ENCODE measurements around the gene HSPH1.

The HSPH1 gene

DNA sequence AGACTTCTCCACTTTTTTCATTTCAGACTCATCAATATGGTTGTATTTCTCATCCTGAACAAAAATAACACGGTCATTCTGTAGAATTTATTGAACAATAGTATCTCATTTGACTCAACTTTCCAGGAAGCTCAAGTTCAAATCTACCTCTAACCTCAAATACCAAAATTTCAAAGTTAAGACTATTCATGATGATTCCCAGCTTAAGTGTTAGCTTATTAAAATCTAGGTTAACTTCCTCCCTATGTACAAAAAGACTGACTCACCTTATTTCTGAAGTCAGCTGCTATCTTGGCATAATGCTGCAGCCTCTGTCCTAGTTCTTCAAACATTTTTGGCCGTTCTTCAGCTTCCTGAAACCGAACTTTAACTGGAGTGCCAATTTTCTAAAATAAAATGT lies 23.2 kb downstream of the HSPH1 start:
- no peaks in the 10 kb centered on the region for H3K4me1 ChIP-seq (ENCODE audit: insufficient read depth, poor library complexity, severe bottlenecking)
- H3K36me3 ChIP-seq (ENCODE audit: low read depth): peaks cover 76% of the 10 kb centered on the region
- no peak for DNase-seq (ENCODE audit: low spot score)
- no peak overlapping the region for H3K27ac ChIP-seq (ENCODE audit: poor library complexity, severe bottlenecking)
- no peaks in the 10 kb centered on the region for H3K9me3 ChIP-seq (ENCODE audit: severe bottlenecking)
- no peak overlapping the region for H3K4me3 ChIP-seq (ENCODE audit: severe bottlenecking)
- no peak for ATAC-seq (ENCODE audit: low read depth)
- TF ChIP-seq, protein P1, sequence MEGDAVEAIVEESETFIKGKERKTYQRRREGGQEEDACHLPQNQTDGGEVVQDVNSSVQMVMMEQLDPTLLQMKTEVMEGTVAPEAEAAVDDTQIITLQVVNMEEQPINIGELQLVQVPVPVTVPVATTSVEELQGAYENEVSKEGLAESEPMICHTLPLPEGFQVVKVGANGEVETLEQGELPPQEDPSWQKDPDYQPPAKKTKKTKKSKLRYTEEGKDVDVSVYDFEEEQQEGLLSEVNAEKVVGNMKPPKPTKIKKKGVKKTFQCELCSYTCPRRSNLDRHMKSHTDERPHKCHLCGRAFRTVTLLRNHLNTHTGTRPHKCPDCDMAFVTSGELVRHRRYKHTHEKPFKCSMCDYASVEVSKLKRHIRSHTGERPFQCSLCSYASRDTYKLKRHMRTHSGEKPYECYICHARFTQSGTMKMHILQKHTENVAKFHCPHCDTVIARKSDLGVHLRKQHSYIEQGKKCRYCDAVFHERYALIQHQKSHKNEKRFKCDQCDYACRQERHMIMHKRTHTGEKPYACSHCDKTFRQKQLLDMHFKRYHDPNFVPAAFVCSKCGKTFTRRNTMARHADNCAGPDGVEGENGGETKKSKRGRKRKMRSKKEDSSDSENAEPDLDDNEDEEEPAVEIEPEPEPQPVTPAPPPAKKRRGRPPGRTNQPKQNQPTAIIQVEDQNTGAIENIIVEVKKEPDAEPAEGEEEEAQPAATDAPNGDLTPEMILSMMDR (IDR thresholded peaks at IDR 0.05; ENCODE audit: poor library complexity, severe bottlenecking): no peak
- H3K27me3 ChIP-seq (ENCODE audit: insufficient read depth, poor library complexity, severe bottlenecking): no peaks in the 10 kb centered on the region

DNA sequence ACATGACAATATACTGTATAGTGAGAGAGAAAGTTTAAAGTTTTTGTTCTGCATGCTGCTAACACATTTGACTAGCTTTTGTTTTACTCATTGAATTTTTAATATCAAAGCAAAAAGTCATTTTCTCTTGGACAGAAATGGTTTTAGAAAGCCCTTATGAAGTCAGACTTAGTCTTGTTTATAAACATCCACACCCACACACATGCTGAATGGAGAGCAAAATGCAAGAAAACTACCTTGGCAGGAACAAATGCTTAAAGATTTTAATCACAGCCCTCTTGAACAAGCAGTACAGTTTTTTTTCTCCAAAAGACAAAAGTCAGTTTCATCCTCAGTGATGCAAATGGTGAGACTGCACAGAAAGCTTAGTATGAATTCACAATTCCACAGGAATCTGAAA lies 25.0 kb downstream of the HSPH1 start:
- Histone ChIP-seq H3K27ac (ENCODE audit: poor library complexity, severe bottlenecking) (no peak overlapping the region), H3K9me3 (ENCODE audit: severe bottlenecking) (no peaks in the 10 kb centered on the region), H3K4me1 (ENCODE audit: insufficient read depth, poor library complexity, severe bottlenecking) (no peaks in the 10 kb centered on the region), H3K36me3 (ENCODE audit: low read depth) (peaks cover 58% of the 10 kb centered on the region), H3K4me3 (ENCODE audit: severe bottlenecking) (no peak overlapping the region), H3K27me3 (ENCODE audit: insufficient read depth, poor library complexity, severe bottlenecking) (no peaks in the 10 kb centered on the region)
- ATAC-seq (ENCODE audit: low read depth) (no peak), DNase-seq (ENCODE audit: low spot score) (no peak)
- TF ChIP-seq, protein P1 (IDR thresholded peaks at IDR 0.05; ENCODE audit: poor library complexity, severe bottlenecking): no peak

DNA sequence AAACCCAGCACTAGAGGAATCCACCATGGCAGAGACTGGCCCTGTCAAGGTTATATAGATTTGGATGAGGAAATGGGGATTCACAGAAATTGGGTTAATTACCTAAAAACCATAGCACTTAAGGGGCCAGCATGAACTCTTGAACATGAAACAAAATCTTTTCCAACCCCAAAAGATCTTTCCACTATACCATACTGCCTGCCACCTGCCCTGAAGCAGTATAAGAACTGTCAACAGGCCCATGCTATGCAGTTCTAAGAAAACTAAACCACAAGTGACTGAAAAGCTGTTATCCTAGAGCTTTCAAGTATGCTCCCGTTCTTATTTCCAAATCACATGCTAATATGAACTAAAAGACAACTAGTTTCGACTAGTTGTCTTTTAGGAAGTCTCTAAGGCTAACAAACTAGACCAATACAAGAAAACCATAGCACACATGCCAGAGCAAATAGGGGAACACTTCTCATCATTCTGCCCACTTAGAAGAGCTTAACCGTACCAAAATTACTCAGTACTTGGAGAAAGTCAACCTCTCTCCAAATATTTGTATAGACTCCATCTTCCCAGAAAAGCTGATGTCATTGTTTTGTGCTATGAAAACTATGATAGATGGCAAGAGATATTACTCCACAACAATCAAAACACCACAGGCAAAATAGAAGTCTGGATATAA lies 27.5 kb downstream of the HSPH1 start:
- DNase-seq (ENCODE audit: low spot score): no peak
- H3K4me1 ChIP-seq (ENCODE audit: insufficient read depth, poor library complexity, severe bottlenecking): no peaks in the 10 kb centered on the region
- TF ChIP-seq, protein P1 (IDR thresholded peaks at IDR 0.05; ENCODE audit: poor library complexity, severe bottlenecking): no peak
- H3K27ac ChIP-seq (ENCODE audit: poor library complexity, severe bottlenecking): no peak overlapping the region
- H3K4me3 ChIP-seq (ENCODE audit: severe bottlenecking): no peak overlapping the region
- no peaks in the 10 kb centered on the region for H3K27me3 ChIP-seq (ENCODE audit: insufficient read depth, poor library complexity, severe bottlenecking)
- ATAC-seq (ENCODE audit: low read depth): no peak
- peaks cover 32% of the 10 kb centered on the region for H3K36me3 ChIP-seq (ENCODE audit: low read depth)
- no peaks in the 10 kb centered on the region for H3K9me3 ChIP-seq (ENCODE audit: severe bottlenecking)

DNA sequence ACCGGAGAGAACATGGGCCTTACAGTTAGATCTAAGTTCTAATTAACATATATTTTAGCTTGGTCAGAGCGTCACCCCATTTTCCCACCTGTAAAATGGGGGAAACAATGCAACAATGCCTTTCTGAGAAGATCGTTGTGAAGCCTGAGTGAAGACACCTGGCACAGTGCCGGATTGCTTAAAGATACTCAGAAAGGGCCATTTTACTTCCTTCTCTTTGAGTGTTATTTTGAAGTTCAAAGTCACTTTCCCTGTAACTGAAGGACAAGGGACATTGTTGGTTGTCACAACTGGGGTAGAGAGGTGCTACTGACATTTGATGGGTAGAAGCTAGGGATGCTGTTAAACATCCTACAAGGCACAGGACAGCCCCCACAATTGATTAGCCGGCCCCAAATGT lies 28.1 kb downstream of the HSPH1 start:
- H3K27me3 ChIP-seq (ENCODE audit: insufficient read depth, poor library complexity, severe bottlenecking): no peaks in the 10 kb centered on the region
- DNase-seq (ENCODE audit: low spot score) (no peak), ATAC-seq (ENCODE audit: low read depth) (no peak)
- no peak overlapping the region for H3K4me3 ChIP-seq (ENCODE audit: severe bottlenecking)
- TF ChIP-seq, protein P1 (IDR thresholded peaks at IDR 0.05; ENCODE audit: poor library complexity, severe bottlenecking): no peak
- H3K27ac ChIP-seq (ENCODE audit: poor library complexity, severe bottlenecking): no peak overlapping the region
- peaks cover 27% of the 10 kb centered on the region for H3K36me3 ChIP-seq (ENCODE audit: low read depth)
- no peaks in the 10 kb centered on the region for H3K9me3 ChIP-seq (ENCODE audit: severe bottlenecking)
- H3K4me1 ChIP-seq (ENCODE audit: insufficient read depth, poor library complexity, severe bottlenecking): no peaks in the 10 kb centered on the region

DNA sequence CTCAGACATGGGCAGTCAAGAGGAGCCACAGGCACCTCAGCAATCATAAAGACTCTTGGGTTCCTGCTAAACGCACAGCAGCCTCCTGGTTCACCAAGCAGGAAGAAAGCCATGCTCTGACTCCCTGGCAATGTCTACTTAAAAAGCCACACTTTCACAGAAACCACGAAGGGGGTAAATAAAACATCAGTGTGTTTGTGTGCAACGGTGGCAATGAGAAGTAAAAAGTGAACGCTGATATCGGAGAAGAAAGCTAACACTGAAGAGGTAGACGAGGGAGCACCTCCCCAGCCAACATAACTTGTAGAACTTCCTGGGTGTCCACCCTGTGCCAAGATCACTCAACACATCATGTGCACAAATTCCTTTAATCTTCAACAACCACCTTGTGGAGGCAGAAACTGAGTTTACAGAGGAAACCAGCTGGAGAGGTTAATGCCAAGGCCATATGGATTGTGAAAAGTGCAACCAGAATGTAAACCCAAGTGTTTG lies 30.2 kb downstream of the HSPH1 start:
- TF ChIP-seq, protein P1 (IDR thresholded peaks at IDR 0.05; ENCODE audit: poor library complexity, severe bottlenecking): no peak
- Histone ChIP-seq H3K36me3 (ENCODE audit: low read depth) (peaks cover 6% of the 10 kb centered on the region), H3K27ac (ENCODE audit: poor library complexity, severe bottlenecking) (no peak overlapping the region), H3K4me1 (ENCODE audit: insufficient read depth, poor library complexity, severe bottlenecking) (no peaks in the 10 kb centered on the region), H3K27me3 (ENCODE audit: insufficient read depth, poor library complexity, severe bottlenecking) (no peaks in the 10 kb centered on the region), H3K4me3 (ENCODE audit: severe bottlenecking) (no peak overlapping the region), H3K9me3 (ENCODE audit: severe bottlenecking) (no peaks in the 10 kb centered on the region)
- DNase-seq (ENCODE audit: low spot score) (no peak), ATAC-seq (ENCODE audit: low read depth) (no peak)
